ENCODE measurements around the gene MRPL21.

DNA sequence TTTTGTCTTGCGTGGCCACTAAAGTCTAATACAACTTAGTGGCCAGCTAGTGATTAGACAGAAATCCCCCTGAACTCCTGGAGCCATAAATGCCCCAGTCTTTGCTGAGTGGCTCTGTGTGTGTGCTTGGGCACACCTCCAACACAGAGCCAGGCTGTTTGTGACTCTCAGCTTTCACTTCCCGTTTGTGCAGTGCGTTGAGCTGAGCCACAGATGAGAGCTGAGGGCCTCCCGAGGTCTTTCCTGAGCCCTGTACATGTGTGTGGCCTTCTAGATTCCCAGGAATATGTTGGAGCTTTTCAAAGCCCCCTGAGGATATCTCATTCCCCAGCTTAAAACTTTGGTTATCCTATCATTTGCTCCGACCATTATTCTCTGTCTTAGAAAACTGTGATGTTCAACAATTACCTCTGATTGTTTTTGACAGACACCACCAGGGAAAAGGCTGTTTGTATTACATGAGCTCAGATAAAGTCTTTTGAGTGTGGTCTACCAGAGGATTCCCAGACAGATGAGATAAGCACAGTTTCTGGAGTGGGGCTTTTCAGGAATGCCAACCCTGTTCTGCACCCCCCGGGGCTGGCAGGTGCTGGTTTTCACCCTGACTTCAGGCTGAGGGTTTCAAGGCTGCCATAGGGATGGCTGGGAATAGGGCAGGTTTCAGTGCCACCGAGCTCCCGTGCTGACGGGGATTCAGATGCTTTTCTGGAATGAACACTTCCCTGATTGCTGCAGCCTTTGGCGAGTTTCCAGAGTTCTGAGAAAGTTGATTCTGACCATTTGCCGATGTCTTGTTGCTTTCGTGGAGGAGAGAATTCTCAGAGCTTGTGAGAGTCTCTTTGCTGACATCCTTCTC is 23.9 kb upstream of the MRPL21 start:
- TF ChIP-seq POLR2A (IDR thresholded peaks at IDR 0.05) = no peak
- TF ChIP-seq, protein P1, sequence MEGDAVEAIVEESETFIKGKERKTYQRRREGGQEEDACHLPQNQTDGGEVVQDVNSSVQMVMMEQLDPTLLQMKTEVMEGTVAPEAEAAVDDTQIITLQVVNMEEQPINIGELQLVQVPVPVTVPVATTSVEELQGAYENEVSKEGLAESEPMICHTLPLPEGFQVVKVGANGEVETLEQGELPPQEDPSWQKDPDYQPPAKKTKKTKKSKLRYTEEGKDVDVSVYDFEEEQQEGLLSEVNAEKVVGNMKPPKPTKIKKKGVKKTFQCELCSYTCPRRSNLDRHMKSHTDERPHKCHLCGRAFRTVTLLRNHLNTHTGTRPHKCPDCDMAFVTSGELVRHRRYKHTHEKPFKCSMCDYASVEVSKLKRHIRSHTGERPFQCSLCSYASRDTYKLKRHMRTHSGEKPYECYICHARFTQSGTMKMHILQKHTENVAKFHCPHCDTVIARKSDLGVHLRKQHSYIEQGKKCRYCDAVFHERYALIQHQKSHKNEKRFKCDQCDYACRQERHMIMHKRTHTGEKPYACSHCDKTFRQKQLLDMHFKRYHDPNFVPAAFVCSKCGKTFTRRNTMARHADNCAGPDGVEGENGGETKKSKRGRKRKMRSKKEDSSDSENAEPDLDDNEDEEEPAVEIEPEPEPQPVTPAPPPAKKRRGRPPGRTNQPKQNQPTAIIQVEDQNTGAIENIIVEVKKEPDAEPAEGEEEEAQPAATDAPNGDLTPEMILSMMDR (IDR thresholded peaks at IDR 0.05) = no peak
